Measurements from ENCODE around the gene PIEZO2.
"Not testable (repeated sequence)": the region's sequence is repeated elsewhere in the genome, so short reads cannot be mapped to it uniquely, and the experiment has no call there.

The PIEZO2 gene

DNA sequence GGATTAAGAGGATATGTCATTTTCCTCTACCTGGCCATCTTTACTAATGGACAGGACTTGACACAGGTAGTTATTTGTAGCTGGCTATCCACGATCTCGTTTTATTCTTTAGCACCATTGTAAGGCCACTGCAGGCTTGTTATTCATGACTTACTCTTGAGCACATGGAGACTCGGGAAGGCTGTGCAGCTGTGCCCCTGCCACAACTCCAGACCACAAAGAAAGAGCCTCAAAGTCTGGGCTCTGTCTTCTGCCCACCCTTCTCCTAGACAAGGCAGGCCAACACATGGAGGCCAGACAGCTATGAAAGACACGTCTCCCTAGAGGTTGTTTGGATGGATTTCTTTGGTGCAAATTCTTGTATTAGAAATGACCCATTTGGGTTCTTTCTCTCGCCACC lies 489.8 kb downstream of the PIEZO2 start:
- in situ Hi-C loops (cut with HindIII; ENCODE audit: low sequenced_read_pairs), result no loop called here

- in situ Hi-C loops (cut with HindIII; ENCODE audit: low sequenced_read_pairs), result no loop called here
Measured at GRCh38 chr18:10659000-10659399, 490.4 kb downstream of the PIEZO2 start.

- in situ Hi-C loops (cut with HindIII; ENCODE audit: low sequenced_read_pairs), result not testable (repeated sequence)
Measured at GRCh38 chr18:10644003-10644402, 505.4 kb downstream of the PIEZO2 start.

GRCh38 chr18:10642915-10643524 lies 506.3 kb downstream of the PIEZO2 start:
- in situ Hi-C loops (cut with HindIII; ENCODE audit: low sequenced_read_pairs), result not testable (repeated sequence)

GRCh38 chr18:10638539-10638885 lies 510.9 kb downstream of the PIEZO2 start:
- in situ Hi-C loops (cut with HindIII; ENCODE audit: low sequenced_read_pairs), result not testable (repeated sequence)

DNA sequence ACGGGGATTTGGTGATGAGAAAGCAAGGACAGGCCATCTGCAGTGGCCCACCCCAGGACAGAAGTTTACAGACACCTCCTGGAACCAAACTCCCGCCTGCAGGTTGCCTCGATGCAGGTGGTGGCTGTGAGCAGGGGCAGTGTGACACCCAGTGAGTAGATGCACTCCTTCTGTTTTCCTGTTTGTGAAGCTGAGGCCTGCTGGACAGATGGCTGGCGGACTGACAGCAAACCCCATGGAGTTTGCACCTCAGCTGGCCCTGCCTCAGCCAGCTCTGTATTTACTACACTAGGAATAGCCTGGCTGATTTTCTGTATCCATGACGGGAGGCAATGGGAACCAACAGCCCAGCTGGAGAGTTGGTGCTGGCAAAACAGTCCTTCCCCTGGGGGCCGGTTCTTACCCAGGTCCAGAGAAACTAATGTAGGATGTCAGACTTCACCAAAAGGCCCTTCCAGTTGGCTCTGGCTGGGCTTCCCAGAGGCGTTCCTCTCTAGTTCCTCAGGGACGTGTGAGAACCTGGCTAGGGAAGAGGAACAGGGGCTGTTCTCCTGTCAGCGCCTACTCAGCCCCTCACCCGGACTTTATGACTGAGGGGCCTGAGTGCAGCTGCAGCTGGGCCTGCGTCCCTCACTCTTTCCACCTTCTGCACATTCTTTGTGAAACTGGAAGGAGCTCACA lies 511.4 kb downstream of the PIEZO2 start:
- in situ Hi-C loops (cut with HindIII; ENCODE audit: low sequenced_read_pairs), result not testable (repeated sequence)

GRCh38 chr18:10629076-10629475 lies 520.3 kb downstream of the PIEZO2 start:
- in situ Hi-C loops (cut with HindIII; ENCODE audit: low sequenced_read_pairs), result not testable (repeated sequence)

- in situ Hi-C loops (cut with HindIII; ENCODE audit: low sequenced_read_pairs), result not testable (repeated sequence)
Measured at GRCh38 chr18:10626606-10627213, 522.7 kb downstream of the PIEZO2 start.

GRCh38 chr18:10623606-10624005 lies 525.8 kb downstream of the PIEZO2 start:
- in situ Hi-C loops (cut with HindIII; ENCODE audit: low sequenced_read_pairs), result not testable (repeated sequence)

- in situ Hi-C loops (cut with HindIII; ENCODE audit: low sequenced_read_pairs), result not testable (repeated sequence)
Measured at GRCh38 chr18:10622982-10623381, 526.4 kb downstream of the PIEZO2 start.

GRCh38 chr18:10620670-10621329 lies 528.6 kb downstream of the PIEZO2 start:
- in situ Hi-C loops (cut with HindIII; ENCODE audit: low sequenced_read_pairs), result not testable (repeated sequence)

Data from endothelial cell of hepatic sinusoid (primary cell).